Endothelial cell of umbilical vein (primary cell): ENCODE measurements around the gene TNFRSF8. TPM values are rescaled to one million over a fixed set of nuclear protein-coding genes. Genes with fewer than 3 reads are reported as not detected.
"Not testable (repeated sequence)": the region's sequence is repeated elsewhere in the genome, so short reads cannot be mapped to it uniquely, and the experiment has no call there.

Experiments used
- BruUV-seq: library from RNA; stranded (reverse); fragments of 400-500 nt; replicated peaks from 2 replicates; lab custom pipeline; 2021; lab: Mats Ljungman, UMichigan
- CTCF ChIA-PET: fragments of 300-600, 350-600 bp; sonication (Branson Sonifier 250); formaldehyde crosslinking; loops from one replicate; lab custom pipeline; 2021; ENCODE audit warnings: antibody characterized with exemption, inconsistent platforms; lab: Charles Lee
- POLR2A ChIA-PET: fragments of 300-600, 350-600 bp; sonication (Branson Sonifier 250); formaldehyde crosslinking; loops from one replicate; lab custom pipeline; 2021; ENCODE audit warnings: antibody characterized with exemption, inconsistent platforms; lab: Charles Lee
- DNase-seq: peaks from one replicate; pipeline ENCODE4 v3.0.0-alpha.2; 2011; ENCODE audit warnings: low read depth, low spot score
- FAIRE-seq: peaks from 2 replicates; lab custom pipeline; 2011; peaks lifted over from hg19 to GRCh38; lab: Jason Lieb, UNC
- H2AFZ ChIP-seq: 2 replicates; pipeline ENCODE4 v1.6.0; 2012; ENCODE audit warnings: low read depth, low read length, control low read depth, inconsistent platforms
- H3K27ac ChIP-seq: 2 replicates; pipeline ENCODE4 v1.5.1; 2011; ENCODE audit warnings: low read depth, mild to moderate bottlenecking, control low read depth, low read length, moderate library complexity; ENCODE audit not compliant: insufficient read depth
- H3K27me3 ChIP-seq, 2 experiments: 2 replicates each; pipeline versions ENCODE4 v1.6.0 to v1.6.1; 2011; ENCODE audit warnings: low read length in 2 of 2, mixed read lengths in 1 of 2; ENCODE audit not compliant: control insufficient read depth in 2 of 2, insufficient read depth in 2 of 2
- H3K36me3 ChIP-seq, 2 experiments: 2 replicates in 1 of 2; 3 replicates in 1 of 2; pipeline ENCODE4 v1.5.1; 2011; ENCODE audit warnings: low read length in 2 of 2, mild to moderate bottlenecking in 1 of 2, moderate library complexity in 1 of 2; ENCODE audit not compliant: control insufficient read depth in 2 of 2, insufficient read depth in 2 of 2; ENCODE audit errors: extremely low read depth in 1 of 2
- H3K4me1 ChIP-seq: 3 replicates; pipeline ENCODE4 v1.5.1; 2011; ENCODE audit warnings: mild to moderate bottlenecking, low read length; ENCODE audit not compliant: control insufficient read depth, insufficient read depth; ENCODE audit errors: extremely low read depth
- H3K4me2 ChIP-seq: 2 replicates; pipeline ENCODE4 v1.6.1; 2011; ENCODE audit warnings: low read length, control low read depth, mixed read lengths; ENCODE audit not compliant: insufficient read depth
- H3K4me3 ChIP-seq, 3 experiments: fragments of 200-600 bp in 1 of 3; sonication (generic), shearing (Covaris generic) in 1 of 3; replicated peaks in 1 of 3; 2 replicates each; pipeline ENCODE4 v1.5.1; 2011 to 2016; ENCODE audit warnings: control low read depth in 3 of 3, low read length in 3 of 3, mild to moderate bottlenecking in 2 of 3, inconsistent platforms in 1 of 3, low read depth in 1 of 3, moderate library complexity in 1 of 3; ENCODE audit not compliant: insufficient read depth in 1 of 3
- H3K79me2 ChIP-seq: 2 replicates; pipeline ENCODE4 v1.6.0; 2012; ENCODE audit warnings: low read length, inconsistent platforms; ENCODE audit not compliant: control insufficient read depth, insufficient read depth
- H3K9ac ChIP-seq: replicated peaks from 2 replicates; pipeline ENCODE3; 2011; ENCODE audit warnings: low read length, control low read depth; ENCODE audit not compliant: insufficient read depth; ENCODE audit errors: extremely low read depth
- H3K9me1 ChIP-seq: replicated peaks from 3 replicates; pipeline ENCODE4 v1.6.0; 2011; ENCODE audit warnings: mild to moderate bottlenecking, low read length; ENCODE audit not compliant: control insufficient read depth, insufficient read depth; ENCODE audit errors: extremely low read depth
- H3K9me3 ChIP-seq: replicated peaks from 2 replicates; pipeline ENCODE4 v1.5.1; 2012; ENCODE audit warnings: low read length, inconsistent platforms; ENCODE audit not compliant: control insufficient read depth, insufficient read depth
- H4K20me1 ChIP-seq: replicated peaks from 2 replicates; pipeline ENCODE3; 2011; ENCODE audit warnings: mild to moderate bottlenecking, low read length; ENCODE audit not compliant: control insufficient read depth, insufficient read depth; ENCODE audit errors: extremely low read depth
- POLR2A ChIP-seq: IDR thresholded peaks from 2 replicates; pipeline ENCODE4 v1.6.1; 2012; ENCODE audit warnings: low read depth, mild to moderate bottlenecking, control low read depth, low read length
- dilution Hi-C: fragments of 300-500 bp; cut with MboI; formaldehyde crosslinking; loops from one replicate; pipeline ENCODE4 v1.15.0; 2019; ENCODE audit warnings: low sequenced_read_pairs; ENCODE audit not compliant: extremely low pct_ligation_motif_present
- intact Hi-C: fragments of 100-400 bp; cut with micrococcal nuclease; formaldehyde crosslinking; loops from one replicate; pipeline ENCODE4 v1.10.0; 2022
- polyA plus RNA-seq, 4 experiments: library from polyadenylated mRNA; depleted of rRNA in 3 of 4; stranded (reverse) in 3 of 4; unstranded in 1 of 4; fragments of >200 nt; gene quantifications; 2 replicates each; pipeline versions ENCODE4 v1.2.1 to v1.2.3, GENCODE V29; 2011 to 2012; ENCODE audit warnings: missing spikeins in 1 of 4
- total RNA-seq: library from RNA; stranded (reverse); gene quantifications from 2 replicates; pipeline ENCODE4 v1.2.3, GENCODE V29; 2021

Gene TNFRSF8
- total and polyA plus RNA-seq, 2 donors (not counting 3 experiments of a cell fraction or from before 2014, with no cell fraction given) = 0.47 TPM; not detected in 1

- H3K79me2 ChIP-seq = no peaks in the 10 kb centered on the region
- intact Hi-C loops (no loop called here), dilution Hi-C loops (no loop called here)
- no peak for DNase-seq
- no peak overlapping the region for H3K4me2 ChIP-seq
- no peak overlapping the region for H2AFZ ChIP-seq
- CTCF ChIA-PET = interaction anchor here (0.8 to 2.2 kb wide), 4 partner anchors 8 to 85 kb away, joined by 3 to 8 read pairs (median 4); no protein-coding TSS in a partner anchor
- POLR2A ChIA-PET = no interaction called here
- no peaks in the 10 kb centered on the region for H3K9me1 ChIP-seq
- no peak overlapping the region for H3K9ac ChIP-seq
- no peaks in the 10 kb centered on the region for H3K9me3 ChIP-seq
- FAIRE-seq = no peak
- no peak for TF ChIP-seq POLR2A
- no peaks in the 10 kb centered on the region for H3K4me1 ChIP-seq
- no peak overlapping the region for H3K4me3 ChIP-seq
- H4K20me1 ChIP-seq = no peaks in the 10 kb centered on the region
- H3K27ac ChIP-seq = no peak overlapping the region
- no peaks in the 10 kb centered on the region for H3K36me3 ChIP-seq
- BruUV-seq = no TSS peak
- H3K27me3 ChIP-seq = no peaks in the 10 kb centered on the region
Measured at GRCh38 chr1:12039164-12039525, 24.0 kb upstream of the TNFRSF8 start.

- H3K9me3 ChIP-seq, H3K4me1 ChIP-seq, H3K4me3 ChIP-seq, H3K36me3 ChIP-seq, FAIRE-seq, intact Hi-C loops, H3K4me2 ChIP-seq, H3K9me1 ChIP-seq, H4K20me1 ChIP-seq, H3K9ac ChIP-seq, BruUV-seq, H3K79me2 ChIP-seq, dilution Hi-C loops, H3K27ac ChIP-seq, DNase-seq, H2AFZ ChIP-seq, H3K27me3 ChIP-seq, POLR2A ChIA-PET: not testable (repeated sequence)
- CTCF ChIA-PET = interaction anchor here (1.9 to 2.2 kb wide), 2 partner anchors 9 to 12 kb away, joined by 5 to 8 read pairs; no protein-coding TSS in a partner anchor
Measured at GRCh38 chr1:12039824-12040456, 23.2 kb upstream of the TNFRSF8 start.
